Neural cell (in vitro differentiated cells): Measurements from ENCODE around the gene PTPRT. TPM values are rescaled to one million over a fixed set of nuclear protein-coding genes. Genes with fewer than 3 reads are reported as not detected.

Source experiments
- H2AFZ ChIP-seq: fragments of 200-600, 300-800 bp; sonication (generic), shearing (Covaris generic); 2 replicates; pipeline ENCODE4 v1.6.0; 2014; ENCODE audit warnings: low read depth, mild to moderate bottlenecking, antibody characterized with exemption, low read length, moderate library complexity
- H3F3A ChIP-seq: fragments of 200-600 bp; shearing (Covaris generic); 2 replicates; pipeline ENCODE4 v1.6.1; 2016; ENCODE audit warnings: mild to moderate bottlenecking, moderate library complexity, mixed read lengths, antibody characterized with exemption, low read length; ENCODE audit not compliant: insufficient read depth, poor library complexity, severe bottlenecking
- H3K27ac ChIP-seq: fragments of 200-600, 300-800 bp; sonication (generic), shearing (Covaris generic); 2 replicates; pipeline ENCODE4 v1.5.1; 2014; ENCODE audit warnings: mild to moderate bottlenecking, low read length, moderate library complexity
- H3K27me3 ChIP-seq: fragments of 300-800, 200-600 bp; sonication (generic), shearing (Covaris generic); 2 replicates; pipeline ENCODE4 v1.6.0; 2014; ENCODE audit warnings: mild to moderate bottlenecking, low read depth, low read length, moderate library complexity; ENCODE audit not compliant: insufficient read depth
- H3K36me3 ChIP-seq: fragments of 300-800, 200-600 bp; sonication (generic), shearing (Covaris generic); 2 replicates; pipeline ENCODE4 v1.5.1; 2014; ENCODE audit warnings: mild to moderate bottlenecking, antibody characterized with exemption, low read length, moderate library complexity; ENCODE audit not compliant: insufficient read depth
- H3K4me2 ChIP-seq: fragments of 300-800, 200-600 bp; sonication (generic), shearing (Covaris generic); 2 replicates; pipeline ENCODE4 v1.6.0; 2014; ENCODE audit warnings: mild to moderate bottlenecking, low read length
- H3K4me3 ChIP-seq: fragments of 300-800, 200-600 bp; sonication (generic), shearing (Covaris generic); 2 replicates; pipeline ENCODE4 v1.5.1; 2014; ENCODE audit warnings: mild to moderate bottlenecking, low read length, moderate library complexity
- H3K79me2 ChIP-seq: fragments of 200-600 bp; shearing (Covaris generic); replicated peaks from 2 replicates; pipeline ENCODE4 v1.6.0; 2014; ENCODE audit warnings: mild to moderate bottlenecking, low read length, moderate library complexity; ENCODE audit not compliant: insufficient read depth
- H3K9ac ChIP-seq: fragments of 300-800, 200-600 bp; sonication (generic), shearing (Covaris generic); 2 replicates; pipeline ENCODE4 v1.6.1; 2016; ENCODE audit warnings: mild to moderate bottlenecking, low read length, mixed read lengths
- H3K9me2 ChIP-seq: fragments of 200-600 bp; shearing (Covaris generic); 2 replicates; pipeline ENCODE4 v1.6.1; 2016; ENCODE audit warnings: mild to moderate bottlenecking, low read length, mixed read lengths; ENCODE audit not compliant: insufficient read depth
- H3K9me3 ChIP-seq: fragments of 200-600, 300-800 bp; sonication (generic), shearing (Covaris generic); 2 replicates; pipeline ENCODE4 v1.6.1; 2016; ENCODE audit warnings: mild to moderate bottlenecking, mixed run types, low read length, moderate library complexity, mixed read lengths
- H4K20me1 ChIP-seq: fragments of 200-600 bp; shearing (Covaris generic); 2 replicates; pipeline ENCODE4 v1.6.1; 2016; ENCODE audit warnings: mild to moderate bottlenecking, mixed run types; ENCODE audit not compliant: insufficient read depth
- CTCF ChIP-seq: fragments of 450-650 bp; IDR thresholded peaks from 2 replicates; pipeline ENCODE4 v1.5.1; 2014; ENCODE audit warnings: antibody characterized with exemption, mild to moderate bottlenecking, moderate library complexity; ENCODE audit not compliant: poor library complexity, severe bottlenecking
- EP300 ChIP-seq: fragments of 450-650 bp; conservative IDR thresholded peaks from 2 replicates; pipeline ENCODE4 v1.6.1; 2014; ENCODE audit warnings: antibody characterized with exemption, mild to moderate bottlenecking, moderate library complexity; ENCODE audit not compliant: poor library complexity, severe bottlenecking
- EZH2 ChIP-seq: fragments of 200-600, 300-800 bp; shearing (Covaris generic), sonication (generic); IDR thresholded peaks from 2 replicates; pipeline ENCODE4 v1.6.1; 2014; ENCODE audit warnings: antibody characterized with exemption, low read length, borderline replicate concordance, mild to moderate bottlenecking; ENCODE audit not compliant: insufficient read depth, poor library complexity, severe bottlenecking
- MXI1 ChIP-seq: fragments of 450-650 bp; conservative IDR thresholded peaks from 2 replicates; pipeline ENCODE4 v1.6.1; 2014; ENCODE audit warnings: antibody characterized with exemption, mild to moderate bottlenecking; ENCODE audit not compliant: poor library complexity, severe bottlenecking
- POLR2AphosphoS5 ChIP-seq: IDR thresholded peaks from 2 replicates; pipeline ENCODE4 v1.6.1; 2012
- RAD21 ChIP-seq: fragments of 450-650 bp; conservative IDR thresholded peaks from 2 replicates; pipeline ENCODE4 v1.6.1; 2014; ENCODE audit warnings: antibody characterized with exemption, mild to moderate bottlenecking, moderate library complexity
- REST ChIP-seq: IDR thresholded peaks from 2 replicates; pipeline ENCODE4 v1.6.1; 2012; ENCODE audit warnings: borderline replicate concordance
- SMC3 ChIP-seq: fragments of 450-650 bp; conservative IDR thresholded peaks from 2 replicates; pipeline ENCODE4 v1.6.1; 2014; ENCODE audit warnings: antibody characterized with exemption, mild to moderate bottlenecking, moderate library complexity; ENCODE audit not compliant: poor library complexity
- TAF1 ChIP-seq: IDR thresholded peaks from 2 replicates; pipeline ENCODE4 v1.6.1; 2012; ENCODE audit warnings: low read depth
- polyA plus RNA-seq: library from polyadenylated mRNA; depleted of rRNA; stranded (reverse); fragments of >200 nt; gene quantifications from 2 replicates; pipeline ENCODE4 v1.2.3, GENCODE V29; 2014

Gene PTPRT
- polyA plus RNA-seq, 1 donor from 2014 or later: 9.2 TPM

GRCh38 chr20:43151901-43152300 lies 37.8 kb downstream of the PTPRT start:
- H3K9ac ChIP-seq: no peak overlapping the region
- H3K9me3 ChIP-seq: peaks cover 5% of the 10 kb centered on the region
- no peaks in the 10 kb centered on the region for H3K27me3 ChIP-seq
- no peak overlapping the region for H3K4me2 ChIP-seq
- H3K27ac ChIP-seq: no peak overlapping the region
- no peaks in the 10 kb centered on the region for H4K20me1 ChIP-seq
- no peaks in the 10 kb centered on the region for H3K9me2 ChIP-seq
- no peaks in the 10 kb centered on the region for H3K79me2 ChIP-seq
- H3K4me3 ChIP-seq: no peak overlapping the region
- no peaks in the 10 kb centered on the region for H3K36me3 ChIP-seq
- no peak overlapping the region for H2AFZ ChIP-seq
- no peak for TF ChIP-seq EP300
- no peak for TF ChIP-seq EZH2
- TF ChIP-seq TAF1: no peak
- TF ChIP-seq REST: no peak
- TF ChIP-seq MXI1: no peak
- no peak for TF ChIP-seq RAD21
- TF ChIP-seq POLR2AphosphoS5: no peak
- TF ChIP-seq CTCF: no peak
- no peak for TF ChIP-seq SMC3
- H3F3A ChIP-seq: no peaks in the 10 kb centered on the region

- no peak overlapping the region for H2AFZ ChIP-seq
- H3F3A ChIP-seq: no peaks in the 10 kb centered on the region
- TF ChIP-seq POLR2AphosphoS5 (no peak), RAD21 (no peak), EP300 (no peak), TAF1 (no peak), REST (no peak)
- H3K9ac ChIP-seq: no peak overlapping the region
- H4K20me1 ChIP-seq: no peaks in the 10 kb centered on the region
- H3K4me2 ChIP-seq: no peak overlapping the region
- peaks cover 5% of the 10 kb centered on the region for H3K9me3 ChIP-seq
- no peak overlapping the region for H3K4me3 ChIP-seq
- H3K79me2 ChIP-seq: no peaks in the 10 kb centered on the region
- no peaks in the 10 kb centered on the region for H3K9me2 ChIP-seq
- no peak overlapping the region for H3K27ac ChIP-seq
- no peaks in the 10 kb centered on the region for H3K36me3 ChIP-seq
- H3K27me3 ChIP-seq: no peaks in the 10 kb centered on the region
Measured at GRCh38 chr20:43151256-43151655, 38.5 kb downstream of the PTPRT start.
